HG02970 (cell line): ENCODE results near the gene AP3B1.

Source experiments
- ATAC-seq: cut with Tn5 transposase; IDR thresholded peaks from one replicate; pipeline ENCODE4 v1.9.1; 2021; ENCODE audit warnings: mild to moderate bottlenecking, moderate library complexity, moderate number of reproducible peaks; ENCODE audit not compliant: unreplicated experiment, low FRiP score

AP3B1 gene

DNA sequence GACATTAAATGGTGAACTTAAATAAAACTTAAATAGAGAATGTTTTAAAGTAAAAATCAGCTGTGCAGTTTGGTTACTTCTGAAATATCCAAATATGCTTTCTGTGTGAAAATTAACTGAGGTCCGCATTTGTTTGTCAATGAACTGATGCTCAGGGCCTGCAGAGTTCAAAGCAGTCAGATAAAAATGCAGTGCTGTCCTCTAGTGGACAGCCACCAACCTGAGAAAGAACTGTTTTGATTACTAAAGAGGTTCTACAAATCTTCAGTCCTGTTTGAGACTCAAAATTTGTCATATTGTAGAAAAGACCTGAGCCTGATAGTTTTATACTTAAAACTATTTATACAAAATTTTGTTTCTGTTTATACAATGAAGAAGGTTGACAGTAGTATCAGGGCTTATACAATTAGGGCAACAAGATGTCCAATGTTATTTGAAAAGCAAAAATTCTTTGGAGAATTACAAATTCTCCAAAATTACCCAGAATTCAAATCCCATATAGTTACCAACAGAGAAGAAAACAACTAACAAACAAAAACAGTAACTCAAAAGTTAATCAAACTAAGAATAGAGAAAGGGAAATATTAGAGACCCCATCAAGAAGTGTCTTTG is 286.0 kb downstream of the AP3B1 start:
- ATAC-seq = no peak

- no peak for ATAC-seq
Measured at GRCh38 chr5:78007233-78007632, 287.3 kb downstream of the AP3B1 start.

- ATAC-seq = no peak
Measured at GRCh38 chr5:78006449-78006848, 288.0 kb downstream of the AP3B1 start.

DNA sequence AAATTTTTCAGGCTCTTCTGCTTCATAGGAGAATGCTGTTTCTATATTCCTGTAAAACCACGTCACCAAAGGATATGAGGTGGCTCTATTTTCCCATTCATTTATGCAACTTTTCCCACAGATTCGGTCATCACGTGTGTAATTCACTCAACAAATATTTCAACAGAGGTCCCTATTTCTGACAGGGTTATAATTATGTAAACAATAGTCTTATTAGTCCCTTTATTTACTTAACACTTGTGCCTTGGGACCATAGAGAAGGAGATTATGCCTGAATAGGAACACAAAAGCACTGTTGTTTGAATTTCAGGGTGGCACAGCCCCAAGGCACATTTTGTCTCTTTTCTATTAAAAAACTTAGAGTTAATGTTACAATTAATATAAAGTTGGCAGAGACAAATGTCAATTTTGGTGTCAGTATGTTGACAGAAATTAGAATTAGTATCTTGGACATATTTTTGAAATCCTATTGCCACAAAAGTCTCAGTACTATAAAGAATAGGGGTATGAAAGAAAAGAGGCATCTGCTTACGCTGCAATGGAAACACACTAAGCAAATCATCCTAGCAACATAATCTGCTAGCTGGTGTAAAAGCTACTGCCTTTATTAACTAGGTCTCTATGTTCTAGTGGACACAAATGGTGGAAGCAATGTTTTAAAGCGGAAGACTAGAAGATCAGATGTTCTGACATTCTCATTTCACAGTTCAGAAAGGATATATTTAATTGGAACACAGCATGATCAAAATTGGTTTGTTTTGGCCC is 289.3 kb downstream of the AP3B1 start:
- ATAC-seq = no peak

GRCh38 chr5:78004559-78004958 is 289.9 kb downstream of the AP3B1 start:
- ATAC-seq = no peak

GRCh38 chr5:78003919-78004318 is 290.6 kb downstream of the AP3B1 start:
- no peak for ATAC-seq

GRCh38 chr5:78003450-78003849 is 291.0 kb downstream of the AP3B1 start:
- ATAC-seq = no peak

- ATAC-seq = no peak
Measured at GRCh38 chr5:78002690-78003089, 291.8 kb downstream of the AP3B1 start.

- ATAC-seq = no peak
Measured at GRCh38 chr5:78001197-78001596, 293.3 kb downstream of the AP3B1 start.

DNA sequence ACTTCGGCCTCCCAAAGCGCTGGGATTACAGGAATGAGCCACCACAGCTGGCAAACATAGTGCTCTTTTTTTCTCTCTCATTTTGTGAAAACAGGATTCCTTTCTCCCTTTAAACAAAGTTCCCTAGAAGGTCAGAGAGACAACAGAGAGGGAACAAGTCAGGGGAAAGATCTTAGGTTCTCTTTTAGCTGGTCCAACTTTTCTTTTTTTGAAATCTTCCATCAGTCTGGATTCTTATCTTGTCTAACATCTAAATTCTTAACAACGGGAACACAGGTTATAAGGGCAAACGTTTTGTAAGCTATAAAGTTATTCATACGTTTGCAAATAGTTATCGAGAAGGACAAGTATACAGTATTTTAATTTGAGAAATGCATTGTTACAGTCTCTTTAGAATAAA is 294.3 kb downstream of the AP3B1 start:
- no peak for ATAC-seq

DNA sequence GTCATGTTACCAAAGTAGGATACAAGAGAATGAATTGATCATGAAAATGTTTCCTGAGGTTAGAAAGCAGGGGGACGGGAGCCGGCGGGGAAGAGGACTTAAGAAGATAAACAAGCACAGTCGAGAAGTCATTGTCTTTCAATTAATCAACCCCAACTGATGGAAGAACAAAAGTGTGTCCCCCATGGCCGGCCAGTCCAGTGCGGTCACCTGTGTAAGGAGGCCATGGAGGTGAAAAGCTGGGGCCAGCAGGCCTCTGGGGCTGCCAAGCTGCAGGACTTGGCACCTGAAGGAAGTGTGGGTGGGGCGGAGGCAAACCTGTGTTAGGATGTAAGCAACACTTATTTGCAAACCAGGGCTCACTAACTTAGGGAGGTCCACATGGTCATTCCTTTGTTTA is 295.1 kb downstream of the AP3B1 start:
- no peak for ATAC-seq

DNA sequence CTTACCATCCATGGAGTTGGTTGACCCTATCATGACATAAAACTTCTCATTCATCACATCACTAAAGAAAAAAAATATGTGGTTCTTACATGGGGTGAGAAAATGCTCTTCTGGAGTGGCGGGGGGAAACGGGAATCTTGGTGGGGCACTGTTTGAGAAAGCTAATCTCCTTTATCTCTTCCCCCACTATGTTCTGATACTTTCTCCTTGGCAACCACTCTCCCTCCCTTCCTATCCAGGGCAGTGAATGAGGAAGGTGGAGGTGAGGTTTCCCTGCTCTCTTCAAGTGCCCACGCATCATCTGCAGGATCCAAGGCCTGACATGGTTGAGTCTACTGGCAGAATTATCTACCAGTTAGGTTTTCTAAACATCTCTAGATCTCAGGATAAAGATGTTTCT is 297.6 kb downstream of the AP3B1 start:
- no peak for ATAC-seq

- no peak for ATAC-seq
Measured at GRCh38 chr5:77995793-77996409, 298.6 kb downstream of the AP3B1 start.

DNA sequence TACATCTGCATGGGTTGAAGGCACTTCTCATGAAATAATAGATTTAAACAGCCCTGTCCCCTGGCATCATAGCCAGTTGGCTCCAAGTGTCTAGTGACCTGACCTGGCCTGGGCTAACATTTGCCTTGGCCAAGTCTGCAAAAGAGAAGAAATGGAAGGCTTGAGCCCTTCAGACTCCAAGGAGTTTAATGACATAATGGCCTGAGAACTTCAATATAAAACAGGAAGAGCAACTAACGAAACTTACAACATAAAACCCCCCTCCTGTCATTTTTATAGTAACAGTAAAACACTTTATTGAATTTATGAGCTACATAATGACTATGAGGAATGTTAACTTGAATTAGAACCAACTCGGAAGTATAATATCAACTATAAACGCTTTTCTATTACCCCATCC is 299.6 kb downstream of the AP3B1 start:
- ATAC-seq = no peak

GRCh38 chr5:77993855-77994318 is 300.6 kb downstream of the AP3B1 start:
- no peak for ATAC-seq

DNA sequence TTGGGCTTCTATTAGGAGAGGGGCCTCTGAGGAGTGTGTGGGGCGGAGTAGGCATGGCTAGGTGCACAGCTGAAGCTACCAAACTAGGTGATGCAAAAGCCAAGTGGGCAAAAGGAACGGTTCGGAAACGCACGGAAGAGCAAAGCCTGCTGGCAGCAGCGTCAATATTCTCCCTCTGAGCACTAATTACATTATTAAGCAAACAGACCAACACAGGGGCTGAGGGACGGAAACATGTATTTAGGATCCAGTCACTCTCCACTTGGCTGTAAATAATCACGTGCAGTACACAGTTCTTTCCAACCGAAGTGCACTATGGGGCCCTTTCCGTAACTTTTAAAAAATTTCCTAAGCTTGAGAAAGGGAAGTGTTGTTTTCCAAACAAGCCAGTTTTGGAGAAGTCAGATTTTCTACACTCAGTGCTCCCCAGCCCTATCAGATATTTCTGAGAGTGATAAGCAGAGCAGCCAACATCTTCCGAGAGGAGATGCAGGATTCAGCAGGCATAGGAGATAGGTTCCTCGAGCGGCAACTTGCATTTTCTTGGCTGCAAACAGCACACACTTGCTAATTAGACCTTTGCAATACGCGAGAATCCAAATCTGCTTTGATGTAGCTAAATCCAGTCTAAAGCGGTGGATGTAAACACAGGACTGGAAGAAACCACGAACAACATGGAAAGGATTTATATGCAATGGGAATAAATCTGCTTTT is 301.2 kb downstream of the AP3B1 start:
- no peak for ATAC-seq

DNA sequence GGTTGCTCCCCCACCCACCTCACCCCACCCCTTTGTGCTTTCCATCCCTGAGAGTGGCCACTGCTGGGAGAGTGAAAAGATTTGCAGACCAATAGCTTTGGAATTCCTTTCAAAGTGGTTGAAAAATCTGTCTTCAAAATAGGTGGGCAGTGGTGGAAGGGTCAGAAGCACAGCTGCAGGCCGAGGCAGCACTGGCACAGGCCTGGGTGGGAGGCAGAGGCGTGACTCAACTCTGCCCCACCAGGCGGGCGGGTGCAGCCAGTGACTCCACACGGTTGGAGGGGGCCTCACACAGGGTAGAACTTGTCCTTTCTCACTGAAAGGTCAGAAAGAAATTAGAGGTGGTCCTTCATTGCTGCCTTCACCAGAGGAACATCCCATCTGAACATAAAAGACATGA is 303.4 kb downstream of the AP3B1 start:
- no peak for ATAC-seq

DNA sequence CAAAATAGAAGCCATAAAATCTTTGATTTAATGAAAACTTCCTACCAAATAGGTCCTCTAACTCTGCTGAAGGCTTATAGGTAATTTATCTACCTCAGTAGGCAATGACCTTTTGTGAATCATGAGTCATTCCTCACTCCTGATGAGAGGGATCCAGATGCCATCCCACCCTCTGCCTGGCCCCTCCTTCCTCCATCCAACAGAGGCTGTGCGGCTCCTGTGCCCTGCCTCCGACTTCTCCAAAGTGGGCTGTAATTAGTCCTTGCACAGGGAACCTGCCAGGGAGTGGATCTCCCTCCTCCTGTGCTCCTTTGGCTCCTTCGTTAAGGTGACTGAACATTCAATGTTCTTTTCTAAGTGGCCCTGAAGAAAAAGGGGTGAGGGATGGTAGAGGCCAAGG is 304.5 kb downstream of the AP3B1 start:
- no peak for ATAC-seq

DNA sequence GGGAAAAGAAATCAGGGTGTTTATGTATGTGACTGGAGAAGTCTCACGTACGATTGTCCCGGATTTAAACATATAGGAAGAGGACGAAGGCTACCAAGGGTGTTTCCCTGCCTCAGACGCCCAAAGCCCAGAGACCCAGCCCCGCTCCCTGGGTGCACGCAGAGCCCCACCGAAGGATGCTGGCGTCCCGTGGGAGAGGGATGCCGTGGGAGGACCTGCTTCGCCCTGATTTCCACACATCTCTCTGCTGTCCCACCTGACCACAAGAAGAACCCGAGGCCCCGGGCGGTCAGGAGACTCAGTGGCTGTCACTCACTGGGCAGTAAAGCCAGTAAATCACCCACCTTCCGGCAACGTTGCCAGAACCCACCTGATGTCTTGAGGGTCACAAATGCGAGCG is 306.5 kb downstream of the AP3B1 start:
- ATAC-seq = no peak

DNA sequence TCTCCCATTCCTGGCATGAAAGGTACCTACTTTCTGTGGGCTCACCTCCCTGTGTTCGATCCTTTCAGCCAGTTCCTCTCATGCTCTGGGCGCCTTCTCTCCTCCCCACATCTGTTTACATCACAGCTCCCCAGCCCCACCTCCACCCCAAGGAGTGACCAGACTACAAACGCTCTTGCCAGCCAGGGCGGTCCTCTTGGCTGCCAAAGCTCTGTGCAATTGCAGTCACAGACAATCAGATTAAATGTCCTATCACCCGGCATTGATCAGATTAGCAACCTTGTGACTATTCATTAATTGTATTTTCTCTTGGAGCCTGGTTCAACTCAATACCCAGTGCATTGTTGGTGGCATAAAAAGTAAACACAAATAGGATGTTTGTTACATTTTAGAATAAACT is 307.2 kb downstream of the AP3B1 start:
- no peak for ATAC-seq

DNA sequence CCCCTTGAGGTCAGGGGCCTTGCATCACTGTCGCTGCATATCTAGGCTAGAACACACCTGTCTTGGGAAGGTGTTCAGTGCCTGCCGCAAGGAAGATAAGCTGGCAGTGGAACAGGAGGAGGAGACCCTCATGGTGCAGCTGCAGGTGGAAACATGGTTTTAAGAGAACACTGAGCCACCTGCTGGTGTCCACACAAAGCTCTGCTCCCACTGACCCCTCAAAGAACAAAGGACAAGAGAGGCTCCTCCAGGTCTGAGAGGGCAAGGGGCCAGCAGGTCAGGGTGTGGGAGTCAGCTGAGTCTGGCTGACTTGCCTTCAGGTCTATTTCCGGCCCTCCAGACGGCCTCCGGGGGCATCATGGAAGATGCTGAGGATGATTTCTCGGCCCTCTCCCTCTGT is 308.2 kb downstream of the AP3B1 start:
- no peak for ATAC-seq
